PFSK-1 (cell line): Measurements from ENCODE around the gene GMCL1.

Source experiments
- FOXP2 ChIP-seq: optimal IDR thresholded peaks from 2 replicates; pipeline ENCODE3; 2011; ENCODE audit warnings: borderline replicate concordance, control low read depth, inconsistent platforms; ENCODE audit not compliant: insufficient read depth; ENCODE audit errors: extremely low read length, extremely low read depth
- POLR2AphosphoS5 ChIP-seq: IDR thresholded peaks from 2 replicates; pipeline ENCODE4 v1.6.1; 2012; ENCODE audit warnings: low read depth, mild to moderate bottlenecking, control low read depth, low read length, moderate library complexity
- SIN3A ChIP-seq: IDR thresholded peaks from 2 replicates; pipeline ENCODE4 v1.6.1; 2012; ENCODE audit warnings: mild to moderate bottlenecking, low read length, moderate library complexity, borderline replicate concordance; ENCODE audit not compliant: insufficient read depth
- TAF1 ChIP-seq: IDR thresholded peaks from 2 replicates; pipeline ENCODE4 v1.6.1; 2012; ENCODE audit warnings: low read length, control low read depth, borderline replicate concordance; ENCODE audit not compliant: insufficient read depth
- TF ChIP-seq, protein P1 (sequence below), 2 experiments: IDR thresholded peaks; 2 replicates each; pipeline versions ENCODE4 v1.6.1 to v1.8.0; 2011 to 2012; ENCODE audit warnings: low read depth in 2 of 2, low read length in 2 of 2, control low read depth in 1 of 2, inconsistent platforms in 1 of 2, mild to moderate bottlenecking in 1 of 2, moderate library complexity in 1 of 2; ENCODE audit not compliant: insufficient read depth in 1 of 2

GMCL1 gene

DNA sequence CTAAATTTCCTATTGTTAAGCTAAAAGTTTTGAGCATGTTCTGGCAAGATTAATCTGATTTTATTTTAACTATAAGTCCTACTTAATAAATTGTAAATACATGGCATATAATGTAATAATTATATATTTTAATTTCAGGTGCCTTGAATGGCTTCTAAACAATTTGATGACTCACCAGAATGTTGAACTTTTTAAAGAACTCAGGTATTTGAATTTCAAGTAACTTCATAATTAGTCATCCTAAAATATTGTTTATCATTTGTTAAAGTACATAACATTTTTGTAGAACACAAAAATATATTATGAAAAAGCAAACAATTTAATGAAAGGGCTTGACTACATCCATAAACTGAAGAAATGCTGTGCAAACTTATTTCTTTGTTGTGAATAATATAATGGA is 14.5 kb downstream of the GMCL1 start:
- TF ChIP-seq, protein P1, sequence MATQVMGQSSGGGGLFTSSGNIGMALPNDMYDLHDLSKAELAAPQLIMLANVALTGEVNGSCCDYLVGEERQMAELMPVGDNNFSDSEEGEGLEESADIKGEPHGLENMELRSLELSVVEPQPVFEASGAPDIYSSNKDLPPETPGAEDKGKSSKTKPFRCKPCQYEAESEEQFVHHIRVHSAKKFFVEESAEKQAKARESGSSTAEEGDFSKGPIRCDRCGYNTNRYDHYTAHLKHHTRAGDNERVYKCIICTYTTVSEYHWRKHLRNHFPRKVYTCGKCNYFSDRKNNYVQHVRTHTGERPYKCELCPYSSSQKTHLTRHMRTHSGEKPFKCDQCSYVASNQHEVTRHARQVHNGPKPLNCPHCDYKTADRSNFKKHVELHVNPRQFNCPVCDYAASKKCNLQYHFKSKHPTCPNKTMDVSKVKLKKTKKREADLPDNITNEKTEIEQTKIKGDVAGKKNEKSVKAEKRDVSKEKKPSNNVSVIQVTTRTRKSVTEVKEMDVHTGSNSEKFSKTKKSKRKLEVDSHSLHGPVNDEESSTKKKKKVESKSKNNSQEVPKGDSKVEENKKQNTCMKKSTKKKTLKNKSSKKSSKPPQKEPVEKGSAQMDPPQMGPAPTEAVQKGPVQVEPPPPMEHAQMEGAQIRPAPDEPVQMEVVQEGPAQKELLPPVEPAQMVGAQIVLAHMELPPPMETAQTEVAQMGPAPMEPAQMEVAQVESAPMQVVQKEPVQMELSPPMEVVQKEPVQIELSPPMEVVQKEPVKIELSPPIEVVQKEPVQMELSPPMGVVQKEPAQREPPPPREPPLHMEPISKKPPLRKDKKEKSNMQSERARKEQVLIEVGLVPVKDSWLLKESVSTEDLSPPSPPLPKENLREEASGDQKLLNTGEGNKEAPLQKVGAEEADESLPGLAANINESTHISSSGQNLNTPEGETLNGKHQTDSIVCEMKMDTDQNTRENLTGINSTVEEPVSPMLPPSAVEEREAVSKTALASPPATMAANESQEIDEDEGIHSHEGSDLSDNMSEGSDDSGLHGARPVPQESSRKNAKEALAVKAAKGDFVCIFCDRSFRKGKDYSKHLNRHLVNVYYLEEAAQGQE (IDR thresholded peaks at IDR 0.05; ENCODE audit: insufficient read depth in 1 of 2, low read depth in 2 of 2, low read length in 2 of 2) = no peak
- TF ChIP-seq POLR2AphosphoS5 (no peak), FOXP2 (no peak), TAF1 (no peak)

DNA sequence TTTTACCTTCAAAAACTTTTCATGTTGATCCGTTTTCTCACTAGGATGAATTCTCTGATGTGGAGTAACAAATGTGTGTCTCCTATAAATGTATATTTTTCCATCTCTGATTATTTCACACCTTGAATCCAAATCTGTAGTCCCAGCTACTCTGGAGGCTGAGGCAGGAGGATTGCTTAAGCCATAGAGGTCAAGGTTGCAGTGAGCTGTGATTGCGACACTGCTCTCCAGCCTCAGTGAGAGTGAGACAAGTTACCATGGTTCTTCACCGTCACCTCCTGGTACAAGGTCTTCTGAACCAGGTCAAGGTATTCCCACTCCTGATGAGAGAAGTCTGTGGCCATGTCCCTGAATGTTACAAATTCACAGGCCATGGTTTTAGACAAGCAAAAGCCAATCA is 15.1 kb downstream of the GMCL1 start:
- no peak for TF ChIP-seq POLR2AphosphoS5
- no peak for TF ChIP-seq SIN3A
- no peak for TF ChIP-seq TAF1
- TF ChIP-seq, protein P1 (IDR thresholded peaks at IDR 0.05; ENCODE audit: insufficient read depth in 1 of 2, low read depth in 2 of 2, low read length in 2 of 2) = no peak
- TF ChIP-seq FOXP2 = no peak

DNA sequence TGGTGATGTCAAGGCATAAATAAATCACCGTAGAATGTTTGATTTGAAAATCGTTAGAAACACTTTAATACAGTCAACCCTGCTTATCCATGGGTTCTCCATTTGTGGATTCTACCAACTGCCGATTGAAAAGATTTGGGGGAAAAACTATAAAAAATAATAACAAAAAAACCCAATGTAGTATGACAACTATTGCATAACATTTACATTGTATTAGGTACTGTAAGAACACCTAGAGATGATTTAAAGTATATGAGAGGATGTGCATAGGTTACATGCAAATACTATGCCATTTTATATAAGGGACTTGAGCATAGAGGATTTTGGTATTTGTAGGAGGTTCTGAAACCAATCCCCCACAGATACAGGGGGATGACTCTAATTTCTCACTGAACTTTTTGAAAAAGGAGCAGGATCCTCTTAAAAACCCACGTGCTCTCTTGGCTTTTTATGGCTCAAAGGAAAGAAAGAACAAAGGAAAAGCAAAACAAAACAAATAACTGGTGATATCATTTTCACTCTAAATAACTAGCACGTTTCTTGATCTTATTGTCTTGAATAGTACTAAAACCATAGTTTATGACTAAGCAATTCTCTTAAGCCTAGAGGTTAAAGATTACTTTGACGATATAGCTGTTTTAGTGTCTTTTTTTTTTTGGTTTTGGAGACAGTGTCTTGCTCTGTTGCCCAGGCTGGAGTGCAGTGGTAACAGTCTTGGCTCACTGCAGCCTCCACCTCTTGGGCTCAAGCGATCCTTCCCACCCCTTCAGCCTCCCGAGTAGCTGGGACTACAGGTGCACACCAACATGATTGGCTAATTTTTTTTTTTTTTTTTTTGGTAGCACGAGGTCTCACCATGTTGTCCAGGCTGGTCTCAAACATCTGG is 17.0 kb downstream of the GMCL1 start:
- TF ChIP-seq, protein P1 (IDR thresholded peaks at IDR 0.05; ENCODE audit: insufficient read depth in 1 of 2, low read depth in 2 of 2, low read length in 2 of 2) = no peak
- TF ChIP-seq SIN3A (no peak), POLR2AphosphoS5 (no peak), TAF1 (no peak), FOXP2 (no peak)

DNA sequence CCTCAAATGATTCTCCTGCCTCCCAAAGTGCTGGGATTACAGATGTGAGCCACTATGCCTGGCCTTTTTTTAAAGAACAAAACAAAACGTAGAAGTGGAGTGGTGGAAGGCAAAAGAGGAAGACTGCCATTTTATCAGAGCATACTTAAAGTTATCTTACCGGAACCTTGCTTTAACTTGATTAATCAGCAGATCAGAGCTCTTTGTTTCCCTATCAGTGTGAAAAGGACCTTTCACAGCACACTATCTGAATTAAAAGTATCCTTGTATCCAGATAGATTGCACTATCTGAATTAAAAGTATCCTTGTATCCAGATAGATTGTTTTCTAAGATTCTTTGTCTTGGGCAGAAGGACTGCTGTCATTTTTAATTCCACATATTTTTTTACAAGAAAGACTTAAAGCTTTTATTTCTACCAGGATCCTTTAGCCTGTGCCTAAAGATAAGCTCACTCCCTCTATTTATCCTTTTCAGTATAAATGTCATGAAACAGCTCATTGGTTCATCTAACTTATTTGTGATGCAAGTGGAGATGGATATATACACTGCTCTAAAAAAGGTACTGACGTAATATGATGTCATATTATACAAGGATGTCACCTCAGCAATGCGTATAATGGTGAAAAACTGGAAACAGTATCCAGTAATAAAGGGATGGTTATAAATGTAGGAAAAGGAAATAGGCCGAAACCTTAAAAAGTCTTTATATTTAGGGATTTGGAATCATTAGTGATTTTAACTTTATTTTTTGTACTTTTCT is 17.8 kb downstream of the GMCL1 start:
- TF ChIP-seq SIN3A (no peak), TAF1 (no peak), FOXP2 (no peak), POLR2AphosphoS5 (no peak)
- TF ChIP-seq, protein P1 (IDR thresholded peaks at IDR 0.05; ENCODE audit: insufficient read depth in 1 of 2, low read depth in 2 of 2, low read length in 2 of 2) = no peak
